SIG-M5 treated with dmso at 0.1 percent for 504 hours (cell line): ENCODE measurements around the gene PLEKHA6.

Experiments
- DNase-seq: peaks from one replicate; lab custom pipeline; 2025; ENCODE audit not compliant: unreplicated experiment; lab: John Stamatoyannopoulos, UW

PLEKHA6 gene

DNA sequence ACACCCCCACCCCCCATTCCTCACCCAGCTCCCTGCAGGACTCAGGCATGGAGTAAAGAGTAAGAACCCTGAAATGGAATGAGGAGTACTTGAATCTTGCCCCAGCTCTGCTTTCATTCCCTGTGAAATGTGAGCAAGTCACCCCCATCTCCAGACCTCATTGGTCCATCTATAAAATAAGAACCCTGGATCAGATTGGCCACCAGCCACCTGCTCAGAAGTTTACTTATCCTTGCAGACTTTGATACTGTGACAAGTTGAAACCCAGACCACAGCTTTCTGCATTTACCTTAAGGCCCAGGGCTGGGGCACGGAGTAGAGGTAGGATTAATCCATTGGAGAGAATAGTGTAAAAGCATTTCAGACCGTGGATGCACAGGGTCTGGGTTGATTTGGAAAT, 165.6 kb downstream of the PLEKHA6 start:
- DNase-seq, result peak; percentile 15

DNA sequence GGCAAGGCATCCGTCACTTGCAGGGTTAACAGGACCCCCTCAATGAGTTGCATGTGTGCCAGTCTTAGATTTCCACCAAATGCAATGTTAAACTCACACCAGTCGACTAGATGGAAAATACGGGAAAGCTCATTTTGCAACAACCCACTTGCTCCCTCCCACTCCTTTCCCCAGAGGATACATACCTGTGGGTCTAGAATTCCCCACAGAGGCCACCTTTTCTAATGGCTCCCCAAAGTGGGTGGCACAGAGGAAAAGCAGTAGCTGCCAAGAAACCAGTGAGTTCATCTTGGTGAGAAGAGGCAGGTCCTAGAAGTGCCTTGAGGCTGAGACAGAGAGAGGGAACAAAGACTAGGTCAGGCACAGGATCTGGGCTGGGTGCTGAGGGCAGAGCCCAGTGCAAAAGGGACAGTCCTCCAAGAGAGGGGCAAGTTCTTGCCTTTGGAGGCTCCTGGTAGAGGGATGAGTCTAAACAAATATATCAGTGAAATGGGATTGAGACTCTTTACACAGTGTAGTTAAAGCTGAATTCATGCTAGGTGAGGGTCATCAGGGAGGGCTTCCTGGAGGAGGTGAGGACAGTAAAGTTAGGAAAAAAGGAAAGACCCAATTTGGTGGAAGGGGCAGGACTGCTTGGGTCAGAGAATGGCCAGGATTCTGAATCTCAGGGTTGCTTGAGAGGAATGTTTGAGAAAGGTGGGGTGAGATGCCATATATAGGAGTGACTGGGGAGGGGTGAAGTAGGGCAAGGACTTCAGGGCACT, 167.0 kb downstream of the PLEKHA6 start:
- no peak for DNase-seq

DNA sequence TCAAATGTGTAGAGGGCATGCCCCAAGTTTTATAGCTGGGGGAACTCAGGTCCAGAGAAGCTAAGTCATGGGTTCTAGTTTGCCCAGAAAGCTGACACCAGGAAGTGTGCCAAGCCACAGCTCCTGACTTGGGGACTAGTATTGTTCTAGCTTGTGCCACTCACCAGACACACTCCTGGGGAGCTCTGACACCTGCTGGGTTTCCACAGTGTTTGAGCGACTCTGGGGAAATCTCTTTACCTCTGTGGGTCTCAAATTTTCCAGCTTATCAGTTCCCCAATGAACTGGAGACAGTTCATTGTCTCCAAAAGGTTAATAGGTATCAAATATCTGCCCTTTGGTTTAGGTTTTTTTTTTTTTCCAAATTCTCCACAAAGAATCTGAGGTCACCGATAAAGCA, 167.7 kb downstream of the PLEKHA6 start:
- DNase-seq, result no peak

DNA sequence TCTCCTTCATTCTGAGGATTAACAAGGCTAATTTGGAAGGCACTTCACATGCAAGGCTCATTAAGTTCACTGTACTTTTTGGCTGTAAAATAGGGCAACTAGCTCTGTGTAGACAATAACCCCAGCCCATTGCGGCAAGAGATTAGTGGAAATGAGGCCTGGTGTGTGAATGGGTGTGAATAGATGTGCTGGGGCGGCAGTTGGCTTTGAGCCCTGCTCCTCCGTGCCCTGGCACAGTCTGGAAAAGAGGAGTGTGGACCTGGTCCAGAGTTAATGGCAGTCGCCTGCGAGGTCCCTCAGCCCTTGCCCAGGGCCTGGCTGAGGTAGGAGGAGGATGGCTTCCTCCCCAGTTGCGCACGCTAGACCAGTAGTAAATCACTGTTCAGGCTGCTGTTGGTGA, 168.3 kb downstream of the PLEKHA6 start:
- no peak for DNase-seq

DNA sequence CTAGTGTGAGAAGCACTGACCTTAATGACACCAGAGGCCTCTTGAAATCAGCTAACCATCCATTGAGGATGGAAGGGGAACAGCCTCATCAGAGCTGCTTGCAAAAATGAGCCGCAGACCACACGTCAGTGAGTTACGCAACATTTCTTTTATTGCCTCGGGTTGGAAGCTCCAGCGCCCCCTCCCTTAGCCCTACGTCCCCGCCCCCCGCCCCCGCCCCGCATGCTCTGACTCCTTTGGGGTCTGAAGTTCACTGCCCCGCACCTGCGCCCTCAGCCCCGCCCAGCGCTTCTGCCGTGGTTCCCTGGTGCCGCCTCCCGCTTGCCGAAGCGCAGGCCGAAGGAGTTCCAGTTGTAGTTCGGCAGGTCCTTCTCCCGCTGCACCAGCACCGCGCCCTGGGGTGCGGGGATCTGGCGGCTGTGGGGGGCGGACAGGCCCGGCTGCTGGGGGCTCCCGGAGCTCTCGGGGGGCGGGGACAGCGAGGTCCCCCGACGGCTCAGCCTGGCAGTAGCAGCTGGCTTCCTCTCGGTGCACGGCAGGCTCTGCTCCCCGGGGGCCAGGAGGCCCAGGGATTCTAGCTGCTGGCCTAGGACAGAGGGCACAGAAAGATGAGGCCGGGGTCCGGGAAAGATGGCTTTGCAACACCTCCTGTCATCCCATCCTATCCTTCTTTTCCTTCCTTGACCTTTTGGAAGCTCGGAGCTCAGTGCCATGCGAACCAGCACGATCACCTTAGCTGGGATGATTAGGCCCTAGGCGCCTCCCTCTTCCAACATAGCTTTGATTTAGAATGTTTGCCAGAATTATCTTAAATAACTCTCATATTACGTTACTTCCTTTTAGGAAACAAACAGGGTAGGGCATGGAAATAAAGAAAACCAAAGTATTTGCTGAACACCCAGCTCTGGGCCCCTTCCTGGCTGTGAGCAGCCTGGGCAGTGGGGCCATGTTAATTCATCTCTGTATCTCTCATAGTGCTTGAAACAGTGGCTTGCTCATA, 169.2 kb downstream of the PLEKHA6 start:
- peak; percentile 92 for DNase-seq

DNA sequence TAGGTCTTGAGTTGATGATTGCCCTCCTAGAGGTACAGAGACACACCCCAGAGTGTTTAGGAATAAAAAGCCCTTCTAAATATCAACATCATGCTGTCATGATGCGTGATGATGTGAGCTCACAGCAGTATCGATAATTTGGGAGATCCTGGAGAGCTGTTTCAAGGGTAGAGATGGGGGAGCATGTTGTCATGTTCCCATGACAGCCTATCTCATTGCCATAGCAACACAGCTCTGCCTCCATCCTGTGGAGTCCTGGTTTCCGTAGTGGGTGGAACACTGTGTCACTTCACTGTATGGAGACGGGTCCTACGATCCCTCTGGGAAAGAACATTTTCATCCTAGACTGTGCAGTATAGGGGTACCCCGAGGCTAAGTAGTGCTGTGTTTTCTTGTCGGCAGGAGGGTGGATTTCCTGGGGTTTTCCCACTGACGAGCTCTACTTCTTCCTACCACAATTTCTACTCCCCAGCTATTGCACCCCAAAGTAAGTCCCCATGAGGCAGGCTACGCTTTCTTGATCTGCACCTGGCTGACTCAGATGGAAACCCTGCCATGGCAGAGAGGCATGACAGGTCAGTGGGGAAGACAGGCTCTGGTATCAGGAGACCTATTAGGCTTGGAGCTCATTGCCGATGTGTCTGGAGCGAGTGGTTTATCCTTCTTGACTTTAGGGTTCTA, 170.6 kb downstream of the PLEKHA6 start:
- no peak for DNase-seq

DNA sequence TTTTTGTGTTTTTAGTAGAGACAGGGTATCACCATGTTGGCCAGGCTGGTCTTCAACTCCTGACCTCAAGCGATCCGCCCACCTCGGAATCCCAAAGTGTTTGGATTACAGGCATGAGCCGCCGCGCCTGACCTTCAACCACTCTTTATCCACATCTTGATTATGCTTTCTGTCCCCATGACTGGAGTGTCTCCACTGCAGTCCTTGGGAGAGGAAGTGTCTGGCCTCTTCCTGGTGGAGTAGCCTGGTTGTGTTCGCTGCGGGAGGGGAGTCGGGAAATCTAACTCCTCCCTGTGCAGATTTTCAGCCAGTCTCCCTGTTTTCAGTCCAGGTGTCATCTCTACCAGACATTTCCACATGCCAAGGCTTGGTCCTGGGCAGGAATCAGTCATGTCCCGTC, 173.1 kb downstream of the PLEKHA6 start:
- DNase-seq, result no peak

DNA sequence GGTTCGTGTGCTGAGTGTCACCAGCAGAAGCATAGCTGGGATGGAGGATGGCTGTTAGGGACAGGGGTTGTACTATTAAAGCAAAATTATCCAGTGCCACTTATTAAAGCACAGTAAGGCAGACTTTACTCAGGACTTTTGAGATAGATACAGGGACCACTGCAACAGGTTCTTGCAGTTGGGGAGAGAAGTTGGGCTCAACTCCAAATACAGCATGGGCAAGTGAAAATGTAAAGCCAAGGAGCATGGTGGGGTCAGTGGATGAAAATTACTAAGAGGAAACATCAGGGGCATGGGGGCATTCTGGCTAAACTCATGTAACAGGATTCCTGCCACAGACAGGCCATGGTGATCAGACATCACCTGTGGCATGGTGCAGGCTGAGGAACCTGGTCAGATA, 178.6 kb downstream of the PLEKHA6 start:
- DNase-seq, result no peak

DNA sequence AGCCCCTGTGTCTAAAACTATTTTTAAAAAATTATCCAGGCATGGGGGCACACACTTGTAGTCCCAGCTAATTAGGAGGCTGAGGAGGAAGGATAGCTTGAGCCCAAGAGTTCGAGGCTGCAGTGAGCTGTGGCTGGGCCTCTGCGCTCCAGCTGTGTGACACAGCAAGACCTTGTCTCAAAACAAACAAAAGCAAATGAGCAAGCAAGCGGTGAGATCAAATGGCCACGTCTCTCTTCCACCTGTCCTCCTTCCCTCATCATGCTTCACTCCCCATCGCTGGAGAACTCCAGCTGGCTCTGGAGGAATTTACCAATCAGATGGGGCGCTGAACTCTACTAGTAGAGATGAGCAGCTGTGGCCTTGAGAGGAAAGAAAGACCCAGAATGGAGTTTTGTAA, 179.6 kb downstream of the PLEKHA6 start:
- DNase-seq, result no peak

DNA sequence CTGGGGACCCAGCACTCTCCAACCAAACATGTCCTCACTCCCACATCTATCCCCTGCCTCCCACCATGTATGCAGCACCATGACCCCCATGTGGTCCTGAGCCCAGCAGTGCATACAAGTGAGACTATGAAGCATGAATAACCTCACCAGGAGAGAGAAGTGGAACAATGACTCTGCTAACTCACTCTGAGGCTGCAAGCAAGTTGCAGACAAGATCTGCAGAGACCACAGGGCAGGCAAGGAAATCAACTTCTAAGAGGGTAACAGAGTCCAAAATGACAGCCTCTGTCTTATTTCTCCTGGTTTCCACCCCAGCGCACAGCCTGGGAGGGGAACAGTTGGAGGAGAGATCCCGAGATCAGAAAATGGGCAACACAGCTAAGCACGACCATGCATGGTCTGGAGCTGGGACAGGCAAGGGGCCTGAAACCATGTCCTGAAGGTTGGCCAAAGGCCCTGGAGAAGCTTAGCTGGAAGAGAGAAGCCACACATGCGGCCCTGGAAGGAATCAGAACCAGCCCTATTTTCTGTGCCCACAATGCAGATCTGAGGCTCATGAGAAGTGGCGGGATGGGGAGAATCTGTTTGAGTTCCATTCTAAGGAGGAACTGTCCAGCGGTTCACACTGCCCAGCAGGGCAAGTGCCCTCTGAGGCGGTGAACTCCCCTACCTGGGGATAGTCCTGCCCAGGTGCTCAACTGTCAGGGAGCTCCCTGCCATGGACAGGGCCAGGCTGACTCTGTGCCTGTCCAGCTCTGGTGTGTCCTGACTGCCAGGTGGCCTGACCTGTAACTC, 181.0 kb downstream of the PLEKHA6 start:
- no peak for DNase-seq

DNA sequence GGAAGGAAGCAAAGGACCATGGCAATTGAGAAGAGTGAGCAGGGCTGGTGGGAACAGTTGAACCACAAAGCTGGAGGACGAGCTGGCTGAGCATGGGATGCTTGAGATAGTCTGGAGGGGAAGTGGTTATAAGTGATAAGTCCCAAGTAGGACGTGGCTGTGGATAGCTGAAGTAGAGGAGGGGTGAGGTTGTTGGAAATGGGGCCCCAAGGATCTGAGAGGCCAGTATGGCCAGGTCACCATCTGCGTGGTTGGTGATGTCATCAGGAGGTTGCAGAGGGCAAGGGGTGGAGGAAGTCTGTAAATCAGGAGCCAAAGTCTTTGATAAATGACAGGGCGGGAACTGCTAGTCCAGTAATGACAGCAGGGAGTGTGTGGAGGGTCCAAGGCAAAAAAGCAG, 182.6 kb downstream of the PLEKHA6 start:
- no peak for DNase-seq

DNA sequence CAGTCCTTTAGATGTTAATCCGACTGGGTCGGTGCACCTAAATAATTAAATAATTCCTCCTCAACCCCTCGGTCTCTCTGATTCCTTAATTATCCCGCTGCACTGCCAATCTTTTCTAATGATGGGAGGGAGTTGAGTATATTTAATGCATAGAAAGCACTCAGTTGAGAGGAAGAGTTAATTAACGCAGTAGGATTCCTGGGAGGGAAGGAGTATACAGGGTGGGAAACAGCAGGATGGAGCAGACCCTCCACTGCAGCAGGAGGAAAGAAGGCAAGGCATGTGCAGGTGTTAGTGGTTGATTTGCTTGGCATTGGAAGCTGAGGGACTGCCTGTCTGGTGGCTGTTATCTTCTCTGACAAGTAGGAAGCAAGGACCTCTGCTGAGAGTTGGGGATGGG, 183.7 kb downstream of the PLEKHA6 start:
- DNase-seq, result no peak

DNA sequence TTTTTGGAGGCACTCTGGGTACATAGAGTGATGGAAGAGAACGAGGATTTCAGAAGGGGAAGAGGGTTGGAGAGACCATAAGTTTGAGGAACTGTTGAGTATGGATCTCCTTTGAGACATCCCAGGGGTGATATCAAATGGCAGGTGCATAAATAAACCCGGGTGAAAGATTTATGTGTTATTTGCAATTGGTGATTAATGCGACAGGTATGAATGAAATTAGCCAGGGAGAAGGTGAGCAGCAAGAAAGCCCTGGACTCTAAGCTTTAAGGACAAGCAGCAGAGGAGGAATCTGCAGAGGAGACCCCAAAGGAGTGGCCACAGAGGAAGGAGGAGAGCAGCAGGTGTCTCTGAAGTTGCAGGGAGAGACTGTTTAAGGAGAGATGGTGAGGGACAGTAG, 184.8 kb downstream of the PLEKHA6 start:
- no peak for DNase-seq

DNA sequence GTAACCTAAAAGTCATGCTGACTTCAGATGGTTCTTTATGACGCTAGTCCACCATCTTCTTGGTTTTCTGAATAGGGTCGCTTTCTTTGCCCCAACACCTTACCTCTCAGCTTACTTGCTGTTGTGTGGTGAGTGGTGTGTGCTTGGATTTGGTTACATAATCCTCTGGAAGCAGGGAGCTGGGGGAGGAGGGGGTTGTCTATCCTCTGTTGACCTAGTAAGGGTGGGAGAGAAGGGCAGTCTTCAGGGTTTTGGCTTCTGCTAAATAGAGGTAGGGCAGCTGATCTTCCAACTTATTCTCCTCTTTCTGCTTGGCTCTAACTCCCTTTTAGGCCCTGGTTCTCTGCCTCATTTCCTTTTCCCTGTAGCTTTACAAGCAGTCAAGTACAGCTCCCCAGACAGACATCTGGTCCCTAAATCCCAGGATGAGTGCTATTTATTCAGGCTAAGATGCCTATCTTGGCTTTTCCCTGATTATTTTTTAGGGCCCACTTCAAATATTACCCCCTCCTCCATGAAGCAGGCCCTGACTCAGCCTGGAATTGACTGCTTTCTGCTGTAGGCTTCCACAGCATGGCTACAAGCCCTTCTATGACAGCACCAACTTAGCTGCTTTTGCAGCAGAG, 187.2 kb downstream of the PLEKHA6 start:
- no peak for DNase-seq

DNA sequence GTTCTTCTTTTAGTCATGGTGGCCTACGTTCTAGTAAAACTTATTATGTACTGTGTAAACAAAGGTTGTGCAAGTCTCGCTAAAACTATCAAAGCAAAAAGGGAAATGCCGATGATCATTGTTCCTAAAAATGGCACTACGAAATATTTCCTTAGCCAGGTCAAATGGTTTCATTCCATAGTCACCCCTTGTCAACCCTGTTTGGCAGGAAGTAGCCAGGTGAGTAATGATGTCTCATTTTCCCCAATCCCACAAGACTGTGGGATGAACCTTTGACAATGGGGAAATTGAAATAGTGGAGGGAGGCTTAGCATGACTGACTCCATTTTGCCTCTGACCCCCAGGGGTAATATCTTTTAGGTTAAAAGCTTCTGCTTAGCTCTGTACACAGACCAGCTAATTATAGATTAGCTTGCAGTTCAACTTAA, 188.0 kb downstream of the PLEKHA6 start:
- peak; percentile 78 for DNase-seq

DNA sequence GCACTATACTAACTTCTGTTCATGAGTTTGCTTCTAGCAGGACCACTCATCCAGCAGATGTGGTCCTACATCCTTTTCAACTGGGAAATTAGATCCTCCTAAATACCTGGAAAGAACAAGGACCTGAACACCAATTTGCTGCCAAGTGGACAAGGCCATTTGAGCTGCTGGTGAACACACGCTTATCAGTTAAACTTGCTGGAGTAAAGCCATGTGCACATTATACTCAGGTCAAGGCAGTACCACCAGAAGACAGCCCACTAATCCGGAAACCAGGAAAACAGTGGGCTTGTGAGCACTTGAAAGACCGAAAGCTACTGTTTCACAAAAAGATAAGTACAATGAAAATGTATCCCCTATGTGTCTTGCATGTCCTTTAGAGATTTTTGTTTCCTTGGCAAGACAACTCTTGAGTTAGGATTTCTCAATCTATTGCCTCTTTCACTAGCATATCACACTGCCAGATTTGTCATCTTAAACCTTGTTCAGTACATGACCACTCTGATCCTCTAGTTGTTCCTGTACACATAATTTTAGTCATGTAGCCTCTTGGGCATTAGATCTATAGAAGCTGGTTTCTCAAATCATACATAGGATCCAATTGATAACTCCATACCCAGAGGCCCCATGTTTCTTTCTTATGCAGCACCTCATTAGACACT, 189.1 kb downstream of the PLEKHA6 start:
- DNase-seq, result no peak

DNA sequence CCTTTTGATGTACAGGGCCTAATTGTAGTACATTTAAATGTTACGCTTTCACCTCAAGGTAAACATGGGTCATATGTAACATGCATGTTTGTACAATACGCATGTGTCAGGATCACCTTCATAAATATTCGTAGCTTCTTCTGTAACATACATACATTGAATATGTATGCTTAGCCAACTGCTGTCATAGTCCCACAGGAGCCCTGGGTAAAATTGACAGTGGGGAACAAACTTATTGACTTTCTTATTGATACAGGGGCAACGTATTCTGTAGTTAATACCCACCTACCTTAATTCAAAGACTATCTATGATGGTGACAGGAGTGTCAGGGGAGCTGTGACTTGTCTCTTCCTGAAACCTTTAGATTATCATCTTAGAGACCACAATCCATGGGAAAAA, 189.9 kb downstream of the PLEKHA6 start:
- DNase-seq, result no peak
